ENCODE measurements around the gene TRIM43. TPM values are rescaled to one million over a fixed set of nuclear protein-coding genes. Genes with fewer than 3 reads are reported as not detected.
"Not testable (repeated sequence)": the region's sequence is repeated elsewhere in the genome, so short reads cannot be mapped to it uniquely, and the experiment has no call there.

The TRIM43 gene
- total RNA-seq, 1 donor from 2014 or later = not detected

DNA sequence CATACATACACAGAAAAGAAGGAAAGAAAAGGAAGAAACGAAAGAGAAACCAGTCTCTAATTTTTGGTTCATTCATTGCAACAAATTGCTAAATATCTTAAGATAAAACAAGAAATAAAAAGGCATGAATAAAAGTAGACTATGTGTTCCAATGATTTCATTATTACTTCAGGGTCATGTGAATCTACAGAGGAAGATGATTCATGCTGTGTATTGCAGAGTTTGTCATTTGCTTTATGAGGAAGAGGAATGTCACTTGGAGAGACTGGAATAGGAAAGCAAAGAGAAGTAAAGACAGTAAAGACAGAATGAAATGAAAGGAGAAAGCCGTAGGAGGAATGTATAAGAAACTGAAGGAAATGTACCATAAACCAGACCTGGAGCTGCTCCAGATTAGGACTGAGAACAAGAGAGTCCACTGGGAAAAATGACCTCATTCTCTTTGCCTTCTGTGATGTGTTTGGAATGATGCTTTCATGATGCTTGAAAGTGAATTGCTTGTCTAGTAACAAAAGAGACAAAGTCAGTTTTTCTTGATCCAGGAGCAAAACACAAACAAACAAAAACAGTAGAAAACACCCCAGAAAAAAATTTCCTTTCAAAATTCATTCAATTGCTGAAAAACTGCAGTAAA is 41.9 kb downstream of the TRIM43 start:
- intact Hi-C loops (cut with DNase I); DNase-seq (ENCODE audit: low spot score): not testable (repeated sequence)

DNA sequence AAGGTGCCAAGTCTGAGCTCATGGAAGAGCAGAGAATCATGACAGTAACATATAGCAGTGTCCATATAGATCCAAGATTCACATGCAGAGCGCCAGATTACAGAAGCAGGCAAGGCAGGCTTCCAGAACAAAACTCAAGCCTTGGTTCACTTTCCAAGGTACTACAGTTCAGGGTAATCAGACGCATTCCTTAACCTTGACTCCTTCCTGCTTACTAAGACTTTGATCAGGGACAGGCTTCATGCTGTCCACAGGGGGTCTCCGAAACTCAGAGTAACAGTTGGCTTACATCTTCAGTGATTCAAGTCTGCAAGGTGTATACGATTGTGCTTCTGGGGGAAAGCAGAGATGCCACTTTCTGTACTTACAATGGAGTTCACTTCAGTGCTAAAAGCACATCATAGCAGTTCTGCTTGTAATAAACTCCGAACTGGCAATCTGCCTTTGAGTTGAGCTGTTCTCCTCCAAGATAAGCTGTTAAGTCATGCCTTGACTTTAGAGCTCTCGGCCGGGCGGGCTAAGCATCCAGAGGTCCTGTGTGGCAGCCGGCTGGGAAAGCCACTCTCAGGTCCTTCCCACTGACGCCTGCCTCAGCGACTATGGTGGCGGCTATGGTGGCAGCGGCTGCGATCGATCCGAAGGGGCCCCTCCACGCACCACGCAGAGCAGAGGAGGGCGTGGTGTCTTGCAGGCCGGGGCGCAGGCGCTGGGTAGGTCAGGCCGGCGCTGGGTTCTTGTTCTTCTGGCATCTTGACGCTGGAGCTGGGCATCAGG is 48.9 kb downstream of the TRIM43 start:
- intact Hi-C loops (cut with DNase I); DNase-seq (ENCODE audit: low spot score): not testable (repeated sequence)

DNA sequence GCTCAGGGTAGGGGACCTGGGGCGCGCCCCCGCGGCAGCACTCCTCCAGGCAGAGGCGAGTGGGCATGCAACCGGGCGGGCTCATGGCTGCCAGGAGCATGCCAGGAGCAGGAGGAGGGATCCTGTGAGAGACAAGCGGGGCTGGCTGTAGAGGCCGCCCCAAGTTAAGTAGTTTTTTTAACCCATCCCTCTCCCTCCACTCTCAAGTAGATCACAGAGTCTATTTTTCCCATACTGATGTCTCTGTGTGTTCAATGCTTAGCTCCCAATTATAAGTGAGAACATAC is 49.4 kb downstream of the TRIM43 start:
- intact Hi-C loops (cut with DNase I); DNase-seq (ENCODE audit: low spot score): not testable (repeated sequence)

DNA sequence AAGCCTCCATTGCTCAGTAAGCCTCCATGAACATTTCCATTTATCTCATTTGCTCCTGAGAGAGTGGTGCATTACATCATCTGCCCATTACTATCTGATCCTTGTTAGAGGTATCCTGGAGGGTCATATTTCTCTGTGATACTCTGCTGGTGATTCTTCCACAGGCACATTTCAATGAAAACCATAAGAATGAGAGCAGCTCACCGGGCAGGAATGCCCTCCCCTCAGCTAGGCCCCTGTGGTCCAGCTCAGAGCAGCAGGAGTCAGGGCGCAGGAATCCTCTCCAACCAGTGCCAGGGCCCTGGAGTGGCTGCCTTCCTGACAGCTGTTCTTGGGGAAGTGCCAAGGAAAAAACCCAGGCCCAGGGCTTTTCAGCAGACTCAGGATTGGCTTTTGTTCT is 50.0 kb downstream of the TRIM43 start:
- intact Hi-C loops (cut with DNase I); DNase-seq (ENCODE audit: low spot score): not testable (repeated sequence)

DNA sequence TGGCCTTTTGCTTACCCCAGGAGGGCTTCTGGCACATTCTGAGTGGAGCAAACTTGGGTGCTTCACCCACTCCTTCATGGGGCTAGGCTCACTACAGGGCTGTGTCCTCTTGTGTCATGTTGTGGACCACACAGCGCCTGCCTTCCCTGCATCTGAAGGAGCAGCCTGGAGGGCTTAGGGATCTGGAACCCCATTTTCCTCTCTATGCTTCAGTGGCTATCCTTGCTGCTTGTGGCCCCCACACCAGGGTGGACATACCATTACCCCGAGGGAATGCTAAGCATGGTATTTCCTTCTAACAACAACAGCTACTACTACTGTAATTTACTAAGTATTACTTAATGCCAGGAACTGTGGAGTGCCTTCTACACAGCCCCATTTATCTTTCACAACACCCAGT is 50.6 kb downstream of the TRIM43 start:
- intact Hi-C loops (cut with DNase I); DNase-seq (ENCODE audit: low spot score): not testable (repeated sequence)

DNA sequence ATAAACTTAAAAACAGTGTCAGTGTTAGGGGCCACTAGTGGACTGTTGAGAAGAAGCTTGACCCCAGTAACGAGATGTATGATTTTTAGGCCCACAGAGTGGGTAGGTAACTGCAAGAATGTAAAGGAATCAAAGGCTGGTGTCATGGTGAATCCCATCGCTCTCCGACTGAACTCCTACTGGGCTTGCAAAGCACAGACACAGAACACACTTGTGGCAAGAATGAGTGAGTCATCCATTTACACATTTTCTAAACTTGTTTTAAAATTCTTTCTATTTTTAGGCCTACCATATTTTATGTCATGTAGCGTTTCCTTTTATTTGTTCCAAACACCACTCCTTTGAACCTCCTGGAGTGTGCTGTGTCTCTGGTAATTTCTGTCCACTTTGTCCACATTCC is 51.1 kb downstream of the TRIM43 start:
- intact Hi-C loops (cut with DNase I); DNase-seq (ENCODE audit: low spot score): not testable (repeated sequence)

DNA sequence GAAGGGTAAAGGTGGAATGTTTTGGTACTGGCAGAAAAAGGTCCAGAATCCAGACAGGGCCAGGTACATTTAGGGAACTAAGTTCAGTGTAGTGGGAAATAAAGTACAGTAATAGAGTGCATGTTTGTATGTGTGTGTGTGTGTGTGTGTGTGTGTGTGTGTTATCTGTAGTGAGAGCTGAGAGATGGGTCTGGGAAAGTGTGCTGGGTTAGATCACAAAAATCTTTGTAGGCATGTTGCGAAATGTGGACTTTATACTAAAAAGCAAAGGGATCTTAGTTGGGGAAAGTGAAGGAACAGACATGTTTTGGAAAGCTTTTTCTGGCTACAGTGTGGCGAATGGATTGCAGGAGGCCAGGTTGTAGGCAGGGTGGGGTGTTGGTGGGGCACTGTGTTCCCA is 53.5 kb downstream of the TRIM43 start:
- intact Hi-C loops (cut with DNase I); DNase-seq (ENCODE audit: low spot score): not testable (repeated sequence)

DNA sequence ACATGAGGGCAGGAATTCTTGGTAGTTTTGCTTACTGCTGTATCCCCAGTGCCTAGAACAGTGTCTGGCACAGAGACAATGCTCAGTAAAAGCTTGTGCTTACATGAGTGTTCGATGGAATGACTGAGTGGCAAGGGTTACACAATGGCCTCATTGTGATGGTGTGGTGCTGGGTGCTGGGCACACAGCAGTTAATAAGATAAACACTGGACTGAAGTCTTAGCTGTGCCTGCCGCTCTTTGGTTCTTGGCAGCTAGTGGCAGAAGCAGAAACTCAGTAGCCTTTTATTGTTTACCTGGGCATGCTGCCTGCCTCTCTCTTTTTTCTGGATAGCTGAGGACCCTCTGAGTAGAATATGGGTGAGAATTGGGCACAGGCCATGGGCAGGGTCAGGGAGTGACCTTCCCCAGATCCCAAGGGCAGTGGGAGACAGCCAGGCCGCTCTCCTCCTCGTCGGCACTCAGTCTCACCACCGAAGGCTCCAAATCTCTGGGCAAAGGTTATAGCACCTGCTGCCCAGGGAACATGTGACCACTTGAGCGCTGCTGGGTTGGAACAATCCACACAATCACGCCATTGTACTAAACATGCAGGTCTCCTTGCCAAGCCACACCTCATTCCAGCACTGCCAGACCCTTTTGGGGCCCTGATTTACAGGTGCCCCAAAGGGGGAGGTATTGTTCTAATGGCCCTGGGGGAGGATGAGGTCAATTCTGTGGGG is 54.6 kb downstream of the TRIM43 start:
- intact Hi-C loops (cut with DNase I); DNase-seq (ENCODE audit: low spot score): not testable (repeated sequence)

DNA sequence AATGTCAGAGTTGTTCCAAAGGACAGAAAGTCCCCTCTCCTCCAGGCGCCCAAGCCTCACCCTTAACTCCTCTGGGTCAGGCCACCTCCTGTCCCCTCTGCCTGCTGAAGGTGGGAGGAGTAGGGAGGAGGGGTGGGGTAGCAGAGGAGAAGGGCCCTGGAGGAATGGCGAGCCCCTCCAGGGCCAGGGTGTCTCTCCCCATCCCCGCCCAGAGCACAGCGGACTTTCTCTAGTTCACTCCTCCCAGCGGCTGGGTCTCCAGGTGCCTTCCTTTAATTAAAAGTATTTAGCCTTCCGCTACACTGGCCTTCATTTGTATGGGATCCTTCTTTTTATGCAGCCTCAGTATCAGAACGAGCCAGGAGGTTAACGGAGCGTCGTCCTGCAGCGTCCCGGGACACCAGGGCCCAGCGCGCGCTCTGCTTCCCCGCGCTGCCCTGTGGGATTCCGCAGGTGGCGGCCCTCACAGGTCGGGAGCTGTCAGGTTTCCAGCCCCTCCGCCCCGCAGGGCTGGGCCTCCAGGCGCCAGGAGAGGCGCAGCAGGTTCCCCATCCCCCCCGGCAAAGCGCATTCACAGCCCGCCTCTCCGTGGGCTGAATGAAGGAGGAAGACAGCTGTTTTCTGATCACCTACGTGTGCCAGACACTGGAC is 57.2 kb downstream of the TRIM43 start:
- DNase-seq (ENCODE audit: low spot score); intact Hi-C loops (cut with DNase I): not testable (repeated sequence)

Other genes with a start within 250 kb of the TRIM43 start
- 28.8 TPM for gene FAHD2A, start 189.3 kb upstream of the TRIM43 start, total RNA-seq
- not detected for gene TRIM43B, start 107.2 kb upstream of the TRIM43 start, total RNA-seq

Data from cardiac septum (tissue), 1 donor.